GM12864 (cell line): ENCODE results near the gene CRTC1.

Experiments
- DNase-seq: peaks from one replicate; pipeline ENCODE4 v3.0.0-alpha.2; 2011; ENCODE audit warnings: low read depth
- H3K4me3 ChIP-seq: 2 replicates; pipeline ENCODE4 v1.5.1; 2011; ENCODE audit warnings: mild to moderate bottlenecking, low read depth, low read length, control low read depth
- CTCF ChIP-seq: IDR thresholded peaks from 2 replicates; pipeline ENCODE4 v1.5.1; 2011; ENCODE audit warnings: low read depth, mild to moderate bottlenecking, moderate library complexity, low read length, control low read depth, inconsistent platforms; ENCODE audit errors: missing control alignments

The CRTC1 gene

GRCh38 chr19:18745012-18745735, 61.7 kb downstream of the CRTC1 start:
- DNase-seq, result no peak
- no peak for TF ChIP-seq CTCF
- H3K4me3 ChIP-seq, result no peak overlapping the region

GRCh38 chr19:18745931-18746330, 62.5 kb downstream of the CRTC1 start:
- no peak for DNase-seq
- no peak overlapping the region for H3K4me3 ChIP-seq
- TF ChIP-seq CTCF, result no peak

- DNase-seq, result no peak
- no peak for TF ChIP-seq CTCF
- H3K4me3 ChIP-seq, result no peak overlapping the region
These were observed 63.2 kb downstream of the CRTC1 start for GRCh38 chr19:18746401-18747325.

DNA sequence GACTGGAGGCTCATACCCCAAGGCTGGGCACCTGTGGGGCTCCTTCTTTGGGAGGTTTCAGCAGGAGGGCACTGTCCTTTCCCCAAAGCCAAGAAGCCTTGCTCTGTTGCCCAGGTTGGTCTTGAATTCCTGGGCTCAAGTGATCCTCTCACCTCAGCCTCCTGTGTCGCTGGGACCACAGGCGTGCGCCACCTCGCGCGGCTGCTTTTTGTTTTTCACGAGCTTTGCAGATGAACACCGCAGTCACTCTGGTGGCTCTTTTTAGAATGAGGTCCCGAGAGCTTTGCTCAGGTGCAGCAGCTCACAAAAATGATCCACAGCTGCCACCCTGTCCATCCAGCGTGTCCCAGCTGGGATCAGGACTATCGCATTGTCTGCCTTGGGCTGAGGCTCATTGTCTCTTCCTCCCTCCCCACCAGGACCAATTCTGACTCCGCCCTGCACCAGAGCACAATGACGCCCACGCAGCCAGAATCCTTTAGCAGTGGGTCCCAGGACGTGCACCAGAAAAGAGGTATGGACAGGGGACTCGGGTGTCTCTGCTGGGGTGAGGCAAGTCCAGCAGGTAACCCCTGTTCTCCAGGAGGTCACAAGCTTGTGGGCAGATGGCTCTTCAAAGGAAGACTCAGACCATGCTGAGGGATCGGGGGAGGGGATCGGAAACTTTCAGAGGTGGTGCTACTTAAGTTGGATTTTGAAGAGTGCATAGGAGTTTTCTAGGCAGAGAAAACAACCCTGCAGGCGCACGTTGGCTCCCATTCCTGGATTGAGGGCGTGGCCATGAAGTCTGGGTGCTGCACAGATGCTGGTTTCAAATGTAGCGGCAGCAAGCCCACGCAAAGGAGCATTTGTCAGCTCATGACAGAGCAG, 66.1 kb downstream of the CRTC1 start:
- no peak overlapping the region for H3K4me3 ChIP-seq
- DNase-seq, result no peak
- no peak for TF ChIP-seq CTCF

GRCh38 chr19:18750295-18750970, 67.0 kb downstream of the CRTC1 start:
- DNase-seq, result no peak
- TF ChIP-seq CTCF, result no peak
- no peak overlapping the region for H3K4me3 ChIP-seq

DNA sequence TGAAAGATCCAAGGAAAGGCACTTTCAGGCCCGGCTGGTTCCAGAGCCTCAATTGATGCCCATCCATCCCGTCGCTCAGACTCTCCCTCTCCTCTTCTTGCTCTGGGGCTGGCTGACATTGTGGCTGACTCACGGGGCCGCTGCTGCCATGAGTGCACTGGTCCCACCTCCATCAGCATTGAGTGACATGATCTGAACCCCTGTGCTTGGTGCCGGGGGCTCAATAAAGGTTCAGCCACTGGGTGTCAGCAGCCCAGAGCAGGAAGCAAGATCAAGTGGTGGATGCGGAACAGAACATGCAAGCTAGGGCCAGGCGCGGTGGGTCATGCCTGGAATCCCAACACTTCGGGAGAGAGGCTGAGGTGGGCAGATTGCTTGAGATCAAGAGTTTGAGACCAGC, 68.1 kb downstream of the CRTC1 start:
- DNase-seq, result no peak
- H3K4me3 ChIP-seq, result no peak overlapping the region
- TF ChIP-seq CTCF, result no peak
